A673 (cell line): Measurements from ENCODE around the gene NLRP12.

Experiments
- CTCF ChIP-seq: fragments of 300-800, 200-600 bp; sonication (generic); conservative IDR thresholded peaks from 2 replicates; pipeline ENCODE4 v1.5.1; 2017; ENCODE audit warnings: low read depth, mild to moderate bottlenecking, antibody characterized with exemption, low read length, moderate library complexity, mixed read lengths
- EZH2 ChIP-seq: fragments of 200-600 bp; sonication (generic); IDR thresholded peaks from 2 replicates; pipeline ENCODE4 v1.6.1; 2017; ENCODE audit warnings: borderline replicate concordance, low read depth, mild to moderate bottlenecking, mixed read lengths, antibody characterized with exemption, low read length; ENCODE audit not compliant: poor library complexity, severe bottlenecking

- TF ChIP-seq CTCF (no peak), EZH2 (no peak)
These were observed 29.1 kb downstream of the NLRP12 start for GRCh38 chr19:53795019-53795418.
